ENCODE results near the gene BRIP1. TPM values are rescaled to one million over a fixed set of nuclear protein-coding genes. Genes with fewer than 3 reads are reported as not detected.
A peak's percentile ranks its signal among the peaks of the same experiment; 100 is the strongest.

Gene BRIP1
- total and polyA plus RNA-seq, 10 of the 15 experiments (the other 5 are each of a cell fraction or from before 2014, with no cell fraction given) = 4.0 to 24.2 (median 12.8) TPM

DNA sequence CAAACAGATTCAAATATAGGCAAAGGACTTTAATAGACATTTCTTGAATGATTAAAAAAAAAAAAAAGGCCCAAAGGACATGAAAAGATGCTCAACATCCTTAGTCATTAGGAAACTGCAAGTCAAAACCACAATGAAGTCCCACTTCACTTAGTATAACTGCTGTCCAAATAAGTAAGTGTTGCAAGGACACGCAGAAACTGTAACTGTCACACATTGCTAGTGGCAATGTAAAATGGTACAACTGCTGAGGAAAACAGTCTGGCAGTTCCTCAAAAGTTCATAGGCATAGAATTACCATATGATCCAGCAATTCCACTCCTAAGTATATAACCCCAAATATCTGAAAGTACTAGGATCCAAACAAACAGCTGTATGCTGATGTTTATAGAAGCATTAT lies 112.7 kb downstream of the BRIP1 start (continued):
- TF ChIP-seq POLR2A (IDR thresholded peaks at IDR 0.05; ENCODE audit: low read depth, low read length) (no peak), BCL11A (IDR thresholded peaks at IDR 0.05; ENCODE audit: low read depth, low read length) (peak; percentile 81), NFXL1 (IDR thresholded peaks at IDR 0.05; ENCODE audit: borderline replicate concordance) (no peak; the same call in 1 of the 2 replicates), STAT1 (conservative IDR thresholded peaks at IDR 0.05) (no peak), KAT2A (conservative IDR thresholded peaks at IDR 0.05; ENCODE audit: control insufficient read depth, low read depth, low read length) (no peak), PML (IDR thresholded peaks at IDR 0.05; ENCODE audit: low read length) (no peak), ZNF207 (IDR thresholded peaks at IDR 0.05; ENCODE audit: borderline replicate concordance) (no peak), TCF7 (IDR thresholded peaks at IDR 0.05; ENCODE audit: borderline replicate concordance) (no peak), SREBF2 (IDR thresholded peaks at IDR 0.05; ENCODE audit: low read length) (no peak), ZNF384 (IDR thresholded peaks at IDR 0.05; ENCODE audit: borderline replicate concordance, low read depth, low read length) (peak; percentile 95), NFYA (IDR thresholded peaks at IDR 0.05; ENCODE audit: borderline replicate concordance, low read depth, low read length) (no peak), EP300 (IDR thresholded peaks at IDR 0.05; ENCODE audit: borderline replicate concordance in 1 of 2, control insufficient read depth in 1 of 2, low read depth in 2 of 2, low read length in 2 of 2) (peak; percentile 85 to 93; a peak in 3 of 4 replicates), NBN (IDR thresholded peaks at IDR 0.05) (peak; percentile 81; the same call in 1 of the 2 replicates), IKZF1 (conservative IDR thresholded peaks at IDR 0.05) (peak; percentile 65), POLR2AphosphoS5 (IDR thresholded peaks at IDR 0.05; ENCODE audit: low read length) (no peak), NR2C2 (IDR thresholded peaks at IDR 0.05; ENCODE audit: borderline replicate concordance, control insufficient read depth, insufficient read length, low read depth) (no peak)
- TF ChIP-seq, protein P1, sequence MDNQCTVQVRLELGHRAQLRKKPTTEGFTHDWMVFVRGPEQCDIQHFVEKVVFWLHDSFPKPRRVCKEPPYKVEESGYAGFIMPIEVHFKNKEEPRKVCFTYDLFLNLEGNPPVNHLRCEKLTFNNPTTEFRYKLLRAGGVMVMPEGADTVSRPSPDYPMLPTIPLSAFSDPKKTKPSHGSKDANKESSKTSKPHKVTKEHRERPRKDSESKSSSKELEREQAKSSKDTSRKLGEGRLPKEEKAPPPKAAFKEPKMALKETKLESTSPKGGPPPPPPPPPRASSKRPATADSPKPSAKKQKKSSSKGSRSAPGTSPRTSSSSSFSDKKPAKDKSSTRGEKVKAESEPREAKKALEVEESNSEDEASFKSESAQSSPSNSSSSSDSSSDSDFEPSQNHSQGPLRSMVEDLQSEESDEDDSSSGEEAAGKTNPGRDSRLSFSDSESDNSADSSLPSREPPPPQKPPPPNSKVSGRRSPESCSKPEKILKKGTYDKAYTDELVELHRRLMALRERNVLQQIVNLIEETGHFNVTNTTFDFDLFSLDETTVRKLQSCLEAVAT (IDR thresholded peaks at IDR 0.05) = peak; percentile 53; the same call in 1 of the 2 replicates
- TF ChIP-seq, protein P2, sequence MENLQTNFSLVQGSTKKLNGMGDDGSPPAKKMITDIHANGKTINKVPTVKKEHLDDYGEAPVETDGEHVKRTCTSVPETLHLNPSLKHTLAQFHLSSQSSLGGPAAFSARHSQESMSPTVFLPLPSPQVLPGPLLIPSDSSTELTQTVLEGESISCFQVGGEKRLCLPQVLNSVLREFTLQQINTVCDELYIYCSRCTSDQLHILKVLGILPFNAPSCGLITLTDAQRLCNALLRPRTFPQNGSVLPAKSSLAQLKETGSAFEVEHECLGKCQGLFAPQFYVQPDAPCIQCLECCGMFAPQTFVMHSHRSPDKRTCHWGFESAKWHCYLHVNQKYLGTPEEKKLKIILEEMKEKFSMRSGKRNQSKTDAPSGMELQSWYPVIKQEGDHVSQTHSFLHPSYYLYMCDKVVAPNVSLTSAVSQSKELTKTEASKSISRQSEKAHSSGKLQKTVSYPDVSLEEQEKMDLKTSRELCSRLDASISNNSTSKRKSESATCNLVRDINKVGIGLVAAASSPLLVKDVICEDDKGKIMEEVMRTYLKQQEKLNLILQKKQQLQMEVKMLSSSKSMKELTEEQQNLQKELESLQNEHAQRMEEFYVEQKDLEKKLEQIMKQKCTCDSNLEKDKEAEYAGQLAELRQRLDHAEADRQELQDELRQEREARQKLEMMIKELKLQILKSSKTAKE (IDR thresholded peaks at IDR 0.05; ENCODE audit: low read depth, poor library complexity, severe bottlenecking) = peak; percentile 46
- TF ChIP-seq, protein P3, sequence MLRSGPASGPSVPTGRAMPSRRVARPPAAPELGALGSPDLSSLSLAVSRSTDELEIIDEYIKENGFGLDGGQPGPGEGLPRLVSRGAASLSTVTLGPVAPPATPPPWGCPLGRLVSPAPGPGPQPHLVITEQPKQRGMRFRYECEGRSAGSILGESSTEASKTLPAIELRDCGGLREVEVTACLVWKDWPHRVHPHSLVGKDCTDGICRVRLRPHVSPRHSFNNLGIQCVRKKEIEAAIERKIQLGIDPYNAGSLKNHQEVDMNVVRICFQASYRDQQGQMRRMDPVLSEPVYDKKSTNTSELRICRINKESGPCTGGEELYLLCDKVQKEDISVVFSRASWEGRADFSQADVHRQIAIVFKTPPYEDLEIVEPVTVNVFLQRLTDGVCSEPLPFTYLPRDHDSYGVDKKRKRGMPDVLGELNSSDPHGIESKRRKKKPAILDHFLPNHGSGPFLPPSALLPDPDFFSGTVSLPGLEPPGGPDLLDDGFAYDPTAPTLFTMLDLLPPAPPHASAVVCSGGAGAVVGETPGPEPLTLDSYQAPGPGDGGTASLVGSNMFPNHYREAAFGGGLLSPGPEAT (IDR thresholded peaks at IDR 0.05; ENCODE audit: low read depth) = peak; percentile 81; the same call in 1 of the 2 replicates
- TF ChIP-seq, protein P4, sequence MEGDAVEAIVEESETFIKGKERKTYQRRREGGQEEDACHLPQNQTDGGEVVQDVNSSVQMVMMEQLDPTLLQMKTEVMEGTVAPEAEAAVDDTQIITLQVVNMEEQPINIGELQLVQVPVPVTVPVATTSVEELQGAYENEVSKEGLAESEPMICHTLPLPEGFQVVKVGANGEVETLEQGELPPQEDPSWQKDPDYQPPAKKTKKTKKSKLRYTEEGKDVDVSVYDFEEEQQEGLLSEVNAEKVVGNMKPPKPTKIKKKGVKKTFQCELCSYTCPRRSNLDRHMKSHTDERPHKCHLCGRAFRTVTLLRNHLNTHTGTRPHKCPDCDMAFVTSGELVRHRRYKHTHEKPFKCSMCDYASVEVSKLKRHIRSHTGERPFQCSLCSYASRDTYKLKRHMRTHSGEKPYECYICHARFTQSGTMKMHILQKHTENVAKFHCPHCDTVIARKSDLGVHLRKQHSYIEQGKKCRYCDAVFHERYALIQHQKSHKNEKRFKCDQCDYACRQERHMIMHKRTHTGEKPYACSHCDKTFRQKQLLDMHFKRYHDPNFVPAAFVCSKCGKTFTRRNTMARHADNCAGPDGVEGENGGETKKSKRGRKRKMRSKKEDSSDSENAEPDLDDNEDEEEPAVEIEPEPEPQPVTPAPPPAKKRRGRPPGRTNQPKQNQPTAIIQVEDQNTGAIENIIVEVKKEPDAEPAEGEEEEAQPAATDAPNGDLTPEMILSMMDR (IDR thresholded peaks at IDR 0.05 in 2 of 3, conservative IDR thresholded peaks at IDR 0.05 in 1 of 3; ENCODE audit: control insufficient read depth in 2 of 3, extremely low read depth in 1 of 3, insufficient read depth in 1 of 3, low read depth in 3 of 3, low read length in 3 of 3) = no peak
- TF ChIP-seq, protein P5, sequence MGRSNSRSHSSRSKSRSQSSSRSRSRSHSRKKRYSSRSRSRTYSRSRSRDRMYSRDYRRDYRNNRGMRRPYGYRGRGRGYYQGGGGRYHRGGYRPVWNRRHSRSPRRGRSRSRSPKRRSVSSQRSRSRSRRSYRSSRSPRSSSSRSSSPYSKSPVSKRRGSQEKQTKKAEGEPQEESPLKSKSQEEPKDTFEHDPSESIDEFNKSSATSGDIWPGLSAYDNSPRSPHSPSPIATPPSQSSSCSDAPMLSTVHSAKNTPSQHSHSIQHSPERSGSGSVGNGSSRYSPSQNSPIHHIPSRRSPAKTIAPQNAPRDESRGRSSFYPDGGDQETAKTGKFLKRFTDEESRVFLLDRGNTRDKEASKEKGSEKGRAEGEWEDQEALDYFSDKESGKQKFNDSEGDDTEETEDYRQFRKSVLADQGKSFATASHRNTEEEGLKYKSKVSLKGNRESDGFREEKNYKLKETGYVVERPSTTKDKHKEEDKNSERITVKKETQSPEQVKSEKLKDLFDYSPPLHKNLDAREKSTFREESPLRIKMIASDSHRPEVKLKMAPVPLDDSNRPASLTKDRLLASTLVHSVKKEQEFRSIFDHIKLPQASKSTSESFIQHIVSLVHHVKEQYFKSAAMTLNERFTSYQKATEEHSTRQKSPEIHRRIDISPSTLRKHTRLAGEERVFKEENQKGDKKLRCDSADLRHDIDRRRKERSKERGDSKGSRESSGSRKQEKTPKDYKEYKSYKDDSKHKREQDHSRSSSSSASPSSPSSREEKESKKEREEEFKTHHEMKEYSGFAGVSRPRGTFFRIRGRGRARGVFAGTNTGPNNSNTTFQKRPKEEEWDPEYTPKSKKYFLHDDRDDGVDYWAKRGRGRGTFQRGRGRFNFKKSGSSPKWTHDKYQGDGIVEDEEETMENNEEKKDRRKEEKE (IDR thresholded peaks at IDR 0.05) = no peak
